H1 (cell line): ENCODE results near the gene LIN28A. TPM values are rescaled to one million over a fixed set of nuclear protein-coding genes. Genes with fewer than 3 reads are reported as not detected.

Experiments used
- CTCF ChIA-PET: fragments of 300-600 bp; sonication (Branson Sonifier 250); formaldehyde crosslinking; loops from one replicate; lab custom pipeline; 2021; ENCODE audit not compliant: partially characterized antibody; lab: Charles Lee
- POLR2A ChIA-PET: fragments of 300-600 bp; sonication (Branson Sonifier 250); formaldehyde crosslinking; loops from one replicate; lab custom pipeline; 2021; ENCODE audit warnings: inconsistent platforms; ENCODE audit not compliant: partially characterized antibody; lab: Charles Lee
- DNase-seq, 2 experiments: peaks; one replicate each; pipeline versions ENCODE4 v3.0.0 to v3.0.0-alpha.2; 2010 to 2022; ENCODE audit warnings: low spot score in 2 of 2, low read depth in 1 of 2, mixed read lengths in 1 of 2
- FAIRE-seq: peaks from 2 replicates; lab custom pipeline; 2011; peaks lifted over from hg19 to GRCh38; lab: Jason Lieb, UNC
- H2AFZ ChIP-seq: 2 replicates; pipeline ENCODE4 v1.8.1; 2012; ENCODE audit warnings: low read length, inconsistent platforms
- H2AK5ac ChIP-seq: 2 replicates; pipeline ENCODE4 v1.6.1; 2013; ENCODE audit warnings: low read depth, low read length
- H2BK120ac ChIP-seq: replicated peaks from 2 replicates; pipeline ENCODE3; 2013; ENCODE audit warnings: low read depth, low read length, inconsistent platforms
- H2BK12ac ChIP-seq: 2 replicates; pipeline ENCODE4 v1.6.1; 2013; ENCODE audit warnings: low read depth, low read length
- H2BK15ac ChIP-seq: 2 replicates; pipeline ENCODE4 v1.6.1; 2013; ENCODE audit warnings: low read length
- H2BK20ac ChIP-seq: 2 replicates; pipeline ENCODE4 v1.6.1; 2013; ENCODE audit warnings: low read length
- H2BK5ac ChIP-seq: 2 replicates; pipeline ENCODE4 v1.6.1; 2013; ENCODE audit warnings: low read depth, low read length
- H3K14ac ChIP-seq: 2 replicates; pipeline ENCODE4 v1.6.1; 2013; ENCODE audit warnings: inconsistent platforms; ENCODE audit not compliant: insufficient read length
- H3K18ac ChIP-seq: 2 replicates; pipeline ENCODE4 v1.6.1; 2013; ENCODE audit warnings: low read length; ENCODE audit errors: extremely low read depth
- H3K23ac ChIP-seq: 2 replicates; pipeline ENCODE4 v1.6.1; 2013; ENCODE audit warnings: inconsistent platforms; ENCODE audit not compliant: insufficient read length
- H3K23me2 ChIP-seq: 2 replicates; pipeline ENCODE4 v1.6.1; 2013; ENCODE audit warnings: low read depth, low read length
- H3K27ac ChIP-seq: 2 replicates; pipeline ENCODE4 v1.6.1; 2011; ENCODE audit warnings: low read depth, low read length, inconsistent platforms
- H3K27me3 ChIP-seq, 4 experiments: replicated peaks in 1 of 4; 1 replicate in 1 of 4; 2 replicates in 3 of 4; pipeline versions ENCODE4 v1.6.1 to v1.8.1; 2011 to 2013; ENCODE audit warnings: low read length in 3 of 4, mild to moderate bottlenecking in 3 of 4, inconsistent platforms in 2 of 4, mixed read lengths in 2 of 4, moderate library complexity in 1 of 4; ENCODE audit not compliant: control insufficient read depth in 3 of 4, insufficient read depth in 3 of 4; ENCODE audit errors: extremely low read depth in 1 of 4
- H3K36me3 ChIP-seq, 4 experiments: 2 replicates each; pipeline versions ENCODE4 v1.6.1 to v1.8.1; 2011 to 2013; ENCODE audit warnings: mild to moderate bottlenecking in 4 of 4, low read length in 3 of 4, moderate library complexity in 2 of 4, control low read depth in 1 of 4, inconsistent platforms in 1 of 4; ENCODE audit not compliant: insufficient read depth in 4 of 4, control insufficient read depth in 2 of 4
- H3K4ac ChIP-seq: replicated peaks from 2 replicates; pipeline ENCODE3; 2013; ENCODE audit warnings: low read length, low read depth, mixed read lengths, inconsistent platforms; ENCODE audit not compliant: insufficient read length
- H3K4me1 ChIP-seq, 4 experiments: replicated peaks in 1 of 4; 1 replicate in 1 of 4; 2 replicates in 3 of 4; pipeline versions ENCODE4 v1.6.1 to v1.8.1; 2011 to 2013; ENCODE audit warnings: low read length in 3 of 4, inconsistent platforms in 2 of 4, mixed read lengths in 1 of 4; ENCODE audit not compliant: insufficient read depth in 4 of 4, control insufficient read depth in 3 of 4
- H3K4me2 ChIP-seq, 2 experiments: 2 replicates each; pipeline versions ENCODE4 v1.6.1 to v1.8.1; 2011 to 2013; ENCODE audit warnings: low read depth in 2 of 2, low read length in 2 of 2, control low read depth in 1 of 2, inconsistent platforms in 1 of 2, mild to moderate bottlenecking in 1 of 2; ENCODE audit not compliant: insufficient read depth in 1 of 2
- H3K4me3 ChIP-seq, 4 experiments: fragments of 200-600, 300-600 bp in 1 of 4; sonication (generic), shearing (Covaris generic), sonication (Bioruptor Twin) in 1 of 4; 2 replicates each; pipeline versions ENCODE4 v1.5.1 to v1.8.1; 2011 to 2016; ENCODE audit warnings: low read length in 4 of 4, low read depth in 3 of 4, control low read depth in 2 of 4, inconsistent platforms in 2 of 4, mild to moderate bottlenecking in 2 of 4, mixed read lengths in 1 of 4, moderate library complexity in 1 of 4; ENCODE audit not compliant: insufficient read depth in 2 of 4; ENCODE audit errors: extremely low read depth in 1 of 4
- H3K56ac ChIP-seq: replicated peaks from 2 replicates; pipeline ENCODE3; 2013; ENCODE audit warnings: low read depth, mild to moderate bottlenecking, mixed read lengths, low read length, inconsistent platforms; ENCODE audit not compliant: insufficient read length
- H3K79me1 ChIP-seq: 2 replicates; pipeline ENCODE4 v1.6.1; 2013; ENCODE audit warnings: low read depth, low read length, control low read depth
- H3K79me2 ChIP-seq, 2 experiments: 2 replicates each; pipeline versions ENCODE4 v1.6.1 to v1.8.1; 2012 to 2013; ENCODE audit warnings: low read length in 2 of 2, mild to moderate bottlenecking in 2 of 2, inconsistent platforms in 1 of 2; ENCODE audit not compliant: insufficient read depth in 2 of 2, control insufficient read depth in 1 of 2
- H3K9ac ChIP-seq, 4 experiments: replicated peaks in 1 of 4; 1 replicate in 1 of 4; 2 replicates in 3 of 4; pipeline versions ENCODE4 v1.6.1 to v1.8.1; 2011 to 2013; ENCODE audit warnings: low read depth in 3 of 4, low read length in 3 of 4, control low read depth in 2 of 4, mild to moderate bottlenecking in 2 of 4, moderate library complexity in 2 of 4, inconsistent platforms in 1 of 4; ENCODE audit errors: extremely low read depth in 1 of 4
- H3K9me3 ChIP-seq, 2 experiments: 2 replicates each; pipeline versions ENCODE4 v1.6.1 to v1.8.1; 2012 to 2013; ENCODE audit warnings: mild to moderate bottlenecking in 2 of 2, moderate library complexity in 2 of 2, control low read depth in 1 of 2, inconsistent platforms in 1 of 2, low read depth in 1 of 2, low read length in 1 of 2, mixed read lengths in 1 of 2; ENCODE audit not compliant: insufficient read depth in 2 of 2
- H4K20me1 ChIP-seq, 2 experiments: replicated peaks in 1 of 2; 2 replicates each; pipeline versions ENCODE3 to v1.8.1; 2011 to 2013; ENCODE audit warnings: inconsistent platforms in 2 of 2, low read length in 2 of 2, mild to moderate bottlenecking in 1 of 2; ENCODE audit not compliant: insufficient read depth in 2 of 2, control insufficient read depth in 1 of 2
- H4K5ac ChIP-seq: 2 replicates; pipeline ENCODE4 v1.6.1; 2013; ENCODE audit warnings: low read length, low read depth, mixed read lengths, inconsistent platforms; ENCODE audit not compliant: insufficient read length
- H4K8ac ChIP-seq: 2 replicates; pipeline ENCODE4 v1.8.0; 2013; ENCODE audit warnings: mild to moderate bottlenecking, moderate library complexity, low read length, inconsistent platforms; ENCODE audit not compliant: insufficient read depth; ENCODE audit errors: extremely low read depth
- H4K91ac ChIP-seq: replicated peaks from 2 replicates; pipeline ENCODE3; 2013; ENCODE audit warnings: low read length, mixed read lengths, inconsistent platforms; ENCODE audit not compliant: insufficient read length
- ATF3 ChIP-seq: IDR thresholded peaks from 2 replicates; pipeline ENCODE4 v1.6.1; 2011; ENCODE audit warnings: low read depth, mild to moderate bottlenecking, low read length; ENCODE audit not compliant: insufficient read depth
- CHD2 ChIP-seq: IDR thresholded peaks from 2 replicates; pipeline ENCODE4 v1.6.1; 2012; ENCODE audit warnings: low read length, improper control_type of control experiment
- EZH2 ChIP-seq: fragments of 200-600 bp; sonication (generic); IDR thresholded peaks from 2 replicates; pipeline ENCODE4 v1.7.1; 2012; ENCODE audit warnings: low read depth, mild to moderate bottlenecking, moderate library complexity, low read length, inconsistent platforms; ENCODE audit not compliant: severe bottlenecking
- GTF2F1 ChIP-seq: IDR thresholded peaks from 2 replicates; pipeline ENCODE4 v1.6.1; 2012; ENCODE audit warnings: low read depth, low read length, improper control_type of control experiment, borderline replicate concordance
- MAFK ChIP-seq: IDR thresholded peaks from 2 replicates; pipeline ENCODE4 v1.6.1; 2012; ENCODE audit warnings: low read depth, mild to moderate bottlenecking, improper control_type of control experiment, low read length
- MAX ChIP-seq: IDR thresholded peaks from 2 replicates; pipeline ENCODE4 v1.6.1; 2012; ENCODE audit warnings: inconsistent platforms
- NRF1 ChIP-seq: IDR thresholded peaks from 2 replicates; pipeline ENCODE4 v1.6.1; 2011; ENCODE audit warnings: mild to moderate bottlenecking, low read depth, low read length, improper control_type of control experiment
- RXRA ChIP-seq: IDR thresholded peaks from 2 replicates; pipeline ENCODE4 v1.6.1; 2011; ENCODE audit warnings: low read depth, mild to moderate bottlenecking, low read length, moderate library complexity; ENCODE audit not compliant: insufficient read depth
- SIN3A ChIP-seq, 2 experiments: IDR thresholded peaks in 1 of 2; conservative IDR thresholded peaks in 1 of 2; 2 replicates each; pipeline ENCODE4 v1.6.1; 2011 to 2012; ENCODE audit warnings: low read length in 2 of 2, improper control_type of control experiment in 1 of 2, low read depth in 1 of 2, mild to moderate bottlenecking in 1 of 2
- SIRT6 ChIP-seq: IDR thresholded peaks from one replicate; pipeline ENCODE4 v1.7.1; 2012; ENCODE audit warnings: low read length, inconsistent platforms
- TAF1 ChIP-seq: IDR thresholded peaks from 2 replicates; pipeline ENCODE4 v1.6.1; 2011; ENCODE audit warnings: mild to moderate bottlenecking, low read depth, low read length
- USF2 ChIP-seq: IDR thresholded peaks from 2 replicates; pipeline ENCODE4 v1.6.1; 2011; ENCODE audit warnings: low read length, improper control_type of control experiment
- WGBS, 2 experiments: shearing (Covaris generic) in 1 of 2; methylation state at CpG; one replicate each; pipeline versions ENCODE4 v1.1.6 to v1.1.7; 2013 to 2015; ENCODE audit warnings: low lambda C conversion rate in 2 of 2, mixed read lengths in 2 of 2, inconsistent platforms in 1 of 2, low coverage in 1 of 2, missing lambda C conversion rate in 1 of 2; ENCODE audit not compliant: insufficient replicate concordance in 2 of 2, insufficient coverage in 1 of 2, insufficient read length in 1 of 2; ENCODE audit errors: extremely low coverage in 1 of 2, missing lambda C conversion rate in 1 of 2; 5-methylcytosine and 5-hydroxymethylcytosine counted together
- polyA plus RNA-seq, 7 experiments: library from polyadenylated mRNA; depleted of rRNA in 3 of 7; stranded (reverse) in 5 of 7; unstranded in 2 of 7; fragments of >200 nt in 5 of 7; fragments of 200-250 nt in 2 of 7; gene quantifications; 1 replicate in 5 of 7; 2 replicates in 1 of 7; 4 replicates in 1 of 7; pipeline versions ENCODE4 v1.2.1 to v1.2.3, GENCODE V29; 2011 to 2013; ENCODE audit warnings: missing spikeins in 2 of 7, mixed read lengths in 2 of 7
- total RNA-seq: library from RNA; stranded (reverse); fragmentation: NEBNext Ultra II Directional; extraction: Animal tissue kit (Norgen Biotek cat#: 25700); gene quantifications from 2 replicates; pipeline ENCODE4 v1.2.1, GENCODE V29; 2021

LIN28A gene
- total and polyA plus RNA-seq, 2 of the 8 experiments (the other 6 are each of a cell fraction or from before 2014, with no cell fraction given) = 403 to 1,486 TPM

GRCh38 chr1:26403656-26404055 lies 7.0 kb upstream of the LIN28A start:
- Histone ChIP-seq H2AK5ac (no peak overlapping the region), H3K56ac (no peak overlapping the region), H2BK12ac (no peak overlapping the region), H3K9me3 (no peaks in the 10 kb centered on the region), H3K23me2 (no peaks in the 10 kb centered on the region; the same call in 1 of the 2 replicates), H4K5ac (no peak overlapping the region), H4K8ac (no peak overlapping the region), H3K4me2 (no peak overlapping the region), H3K27me3 (no peaks in the 10 kb centered on the region), H3K4ac (no peak overlapping the region), H3K4me1 (0 out of 7 replicates have a peak, but pooled peaks cover 0 to under 1% (median 0%) of the 10 kb centered on the region in 4 experiments), H3K4me3 (no peak overlapping the region), H4K20me1 (peaks cover 0 to 1% of the 10 kb centered on the region in 2 experiments), H2BK120ac (no peak overlapping the region), H3K18ac (no peak overlapping the region), H2BK15ac (0 out of 2 replicates have a peak overlapping the region, but pooled peaks have one; percentile 4), H4K91ac (no peak overlapping the region), H3K79me2 (no peaks in the 10 kb centered on the region), H3K23ac (no peak overlapping the region), H2BK20ac (no peak overlapping the region), H3K36me3 (no peaks in the 10 kb centered on the region), H2BK5ac (no peak overlapping the region; the same call in 1 of the 2 replicates), H3K79me1 (no peaks in the 10 kb centered on the region), H2AFZ (no peak overlapping the region), H3K9ac (peak overlapping the region in 1 of 4 experiments; percentile 4; a peak in 1 of 7 replicates), H3K27ac (no peak overlapping the region), H3K14ac (no peak overlapping the region)
- POLR2A ChIA-PET = interaction anchor here (1.6 kb wide), 1 partner anchor 13 kb away, joined by 4 read pairs; no protein-coding TSS in a partner anchor
- 83% methylated on average over 4 of the region's 4 CpGs; no CpG with 5 or more reads in 1 of the 2 experiments for WGBS, 2 experiments
- no peak for FAIRE-seq
- CTCF ChIA-PET = interaction anchor here (0.6 to 1.1 kb wide), 3 partner anchors 12 to 299 kb away, joined by 3 read pairs; no protein-coding TSS in a partner anchor
- TF ChIP-seq USF2 = no peak
- TF ChIP-seq SIN3A (conservative IDR thresholded peaks at IDR 0.05 in 1 of 2, IDR thresholded peaks at IDR 0.05 in 1 of 2; ENCODE audit: low read depth in 1 of 2, low read length in 2 of 2) = no peak
- TF ChIP-seq RXRA = no peak
- no peak for TF ChIP-seq MAFK
- no peak for TF ChIP-seq CHD2
- TF ChIP-seq ATF3 = no peak
- TF ChIP-seq MAX = no peak
- TF ChIP-seq EZH2 = no peak
- TF ChIP-seq GTF2F1 = no peak
- TF ChIP-seq SIRT6 = no peak
- TF ChIP-seq TAF1 = no peak
- TF ChIP-seq NRF1 = no peak
- no peak for DNase-seq
